HG02973 (cell line): ENCODE results near the gene TENM3.

Source experiments
- ATAC-seq: cut with Tn5 transposase; IDR thresholded peaks from one replicate; pipeline ENCODE4 v1.9.1; 2021; ENCODE audit warnings: moderate library complexity; ENCODE audit not compliant: unreplicated experiment

Gene TENM3

GRCh38 chr4:182324282-182324681, 81.1 kb downstream of the TENM3 start:
- no peak for ATAC-seq

GRCh38 chr4:182325397-182325796, 82.2 kb downstream of the TENM3 start:
- ATAC-seq, result no peak

DNA sequence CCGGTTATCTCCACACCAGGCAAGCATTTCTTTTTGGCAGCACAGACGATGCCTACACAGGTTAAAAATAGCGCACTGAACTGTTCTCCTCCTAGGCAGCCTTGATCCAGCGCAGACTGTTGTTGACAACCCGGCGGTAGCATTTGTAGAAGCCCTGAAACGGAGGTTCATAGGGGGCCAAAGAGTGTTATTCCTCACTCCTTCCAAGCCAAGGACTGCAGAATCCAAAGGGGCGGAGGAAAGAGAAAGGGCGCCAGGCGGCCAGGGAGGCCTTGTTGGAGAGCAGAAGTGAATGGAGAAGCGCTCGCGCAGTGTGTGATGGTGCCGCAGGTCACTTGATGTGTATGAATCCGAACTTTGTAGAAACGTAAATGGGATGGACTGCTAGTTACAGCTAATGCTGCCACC, 82.7 kb downstream of the TENM3 start:
- ATAC-seq, result no peak

DNA sequence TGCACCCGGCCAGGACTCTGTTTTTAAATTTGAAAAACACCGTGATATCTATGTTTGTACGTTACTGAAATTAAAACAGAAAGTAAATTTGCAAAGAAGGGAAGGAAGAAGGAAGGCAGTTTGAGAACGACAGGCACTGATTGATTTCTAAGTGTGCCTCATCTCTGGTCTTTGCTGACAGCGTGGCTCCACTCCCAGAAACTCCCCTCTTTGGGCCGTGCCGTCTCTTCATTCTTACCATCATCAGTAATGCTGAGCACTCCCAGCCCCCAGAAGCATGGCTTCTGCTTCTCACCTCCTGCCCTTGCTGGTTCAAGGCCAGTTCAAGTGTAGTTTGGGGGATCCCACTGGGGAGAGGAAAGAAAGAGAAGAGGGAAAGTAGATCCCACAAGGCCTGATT, 85.3 kb downstream of the TENM3 start:
- no peak for ATAC-seq

- ATAC-seq, result no peak
These were observed 94.2 kb downstream of the TENM3 start for GRCh38 chr4:182337366-182337765.

- ATAC-seq, result no peak
These were observed 94.9 kb downstream of the TENM3 start for GRCh38 chr4:182338063-182338462.

DNA sequence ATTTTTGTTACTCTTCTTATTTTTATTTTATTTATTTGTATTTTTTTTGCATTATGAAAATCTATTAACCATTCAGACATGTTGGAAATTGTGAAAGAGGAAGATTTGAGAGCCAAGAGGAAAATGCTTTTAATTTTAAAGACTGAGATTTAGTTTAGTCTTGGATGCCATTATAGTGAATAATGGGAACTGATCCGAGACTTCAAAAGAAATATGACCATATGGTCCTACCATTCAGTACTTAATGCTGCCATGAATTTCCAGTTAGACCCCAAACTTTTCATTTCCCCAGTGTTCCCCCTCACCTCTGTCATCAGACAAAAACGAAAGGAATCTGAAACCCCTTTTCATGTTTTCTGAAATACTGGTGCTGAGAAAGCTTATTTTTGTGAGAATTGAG, 95.5 kb downstream of the TENM3 start:
- no peak for ATAC-seq

DNA sequence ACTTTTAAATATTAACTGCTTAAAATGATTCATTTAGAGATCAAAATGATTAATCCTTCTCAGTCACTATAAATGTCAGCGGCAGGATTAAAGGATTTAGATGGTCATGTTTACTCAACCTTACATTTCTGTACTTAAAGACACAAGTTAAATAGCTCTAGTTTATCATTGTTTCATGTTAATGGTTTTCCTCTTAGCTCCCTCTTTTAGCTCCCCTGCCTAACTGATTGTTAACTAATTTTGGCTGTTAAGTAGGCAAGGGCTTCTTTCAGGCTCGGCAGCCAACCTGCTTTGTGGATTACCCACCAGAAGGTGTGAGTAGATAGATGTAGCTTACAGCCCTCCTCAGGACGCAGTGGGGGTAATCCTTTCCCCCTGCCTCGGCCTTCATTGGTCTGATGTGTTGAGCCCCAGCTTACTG, 96.0 kb downstream of the TENM3 start:
- ATAC-seq, result no peak

DNA sequence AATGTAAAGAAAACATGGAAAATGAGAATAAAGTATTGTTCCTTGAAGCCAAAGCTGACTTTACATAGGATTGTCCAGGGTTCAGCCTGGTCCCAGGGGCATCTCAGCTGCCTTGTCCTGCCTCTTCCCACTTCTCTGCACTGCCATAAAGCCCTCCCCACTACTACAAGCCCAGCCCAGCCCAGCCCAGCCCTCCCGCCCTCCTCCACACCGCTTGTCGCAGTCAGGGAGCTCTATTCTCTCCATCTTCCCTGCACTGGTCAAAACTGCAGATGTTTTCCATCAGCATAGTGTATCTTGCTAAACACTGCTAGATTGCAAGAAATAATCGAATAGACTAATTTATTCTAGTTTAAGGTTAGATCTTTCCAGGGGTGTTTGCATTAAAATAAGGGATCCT, 100.3 kb downstream of the TENM3 start:
- ATAC-seq, result no peak

- ATAC-seq, result no peak
These were observed 101.8 kb downstream of the TENM3 start for GRCh38 chr4:182344968-182345367.

GRCh38 chr4:182346250-182346649, 103.0 kb downstream of the TENM3 start:
- ATAC-seq, result no peak

- no peak for ATAC-seq
These were observed 103.6 kb downstream of the TENM3 start for GRCh38 chr4:182346675-182347375.

DNA sequence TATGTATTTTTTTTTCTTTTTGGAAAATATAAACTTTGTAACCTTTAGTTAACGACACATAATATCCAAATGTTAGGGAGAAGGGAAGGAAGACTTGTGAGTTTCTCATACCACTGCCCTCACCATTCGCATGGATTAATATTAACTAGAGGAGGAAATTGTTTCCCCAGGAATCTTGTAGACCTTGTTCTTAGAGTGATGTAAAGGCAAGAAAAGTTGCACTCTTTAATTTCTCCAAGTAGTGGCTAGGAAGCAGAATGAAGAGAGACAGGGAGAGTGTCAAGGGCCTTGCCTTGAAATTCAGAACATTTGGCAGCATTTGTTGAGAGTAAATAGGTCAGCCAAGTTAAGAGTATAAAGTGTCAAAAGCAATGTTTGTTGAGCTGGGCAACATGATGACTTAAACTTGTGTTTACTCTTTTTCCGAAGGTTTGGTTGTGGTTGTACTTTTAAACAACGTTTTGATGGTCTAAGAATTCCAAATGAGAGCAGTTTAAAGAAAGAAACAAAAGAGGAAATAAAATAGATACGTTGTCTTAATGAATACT, 105.7 kb downstream of the TENM3 start:
- ATAC-seq, result no peak

GRCh38 chr4:182350041-182350440, 106.8 kb downstream of the TENM3 start:
- no peak for ATAC-seq

DNA sequence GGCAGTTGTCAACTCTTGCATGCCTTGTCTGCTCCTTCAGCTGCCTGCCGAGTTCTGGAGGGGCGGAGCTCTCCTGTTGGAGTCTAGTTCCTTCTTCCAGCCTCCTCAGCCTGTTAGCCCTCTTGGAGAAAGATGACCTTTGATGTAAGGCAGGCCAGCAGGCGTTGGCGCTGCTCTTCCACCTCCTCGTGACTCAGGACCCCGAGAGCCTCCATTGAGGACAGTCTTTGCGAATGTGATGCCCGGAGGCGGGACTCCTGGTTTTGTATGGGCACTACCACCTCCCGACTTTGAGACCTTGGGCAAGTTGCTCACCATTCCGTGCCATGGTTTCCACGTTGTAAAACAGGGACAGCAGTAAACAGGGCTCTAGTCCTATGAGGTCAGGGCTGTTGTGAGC, 108.3 kb downstream of the TENM3 start:
- no peak for ATAC-seq

DNA sequence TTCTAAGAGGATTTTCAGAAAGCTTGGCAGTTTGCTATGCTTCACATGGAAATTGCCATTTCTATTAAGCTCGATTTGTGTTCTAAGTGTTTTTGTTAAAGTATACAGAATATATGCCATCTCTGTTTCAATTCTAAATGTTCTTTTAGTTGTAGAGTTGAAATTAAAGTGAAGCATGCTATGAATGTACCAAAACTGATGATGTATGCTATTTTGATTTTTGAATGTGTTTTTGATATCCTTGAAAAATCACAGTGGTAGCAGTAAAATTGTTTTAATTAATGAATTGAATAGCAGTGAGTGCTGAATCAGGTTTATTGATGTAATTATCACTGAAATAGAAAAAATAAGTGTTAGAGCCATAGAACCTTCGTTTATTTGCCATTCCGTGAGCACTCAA, 110.9 kb downstream of the TENM3 start:
- ATAC-seq, result no peak

- ATAC-seq, result no peak
These were observed 111.7 kb downstream of the TENM3 start for GRCh38 chr4:182354867-182355266.

DNA sequence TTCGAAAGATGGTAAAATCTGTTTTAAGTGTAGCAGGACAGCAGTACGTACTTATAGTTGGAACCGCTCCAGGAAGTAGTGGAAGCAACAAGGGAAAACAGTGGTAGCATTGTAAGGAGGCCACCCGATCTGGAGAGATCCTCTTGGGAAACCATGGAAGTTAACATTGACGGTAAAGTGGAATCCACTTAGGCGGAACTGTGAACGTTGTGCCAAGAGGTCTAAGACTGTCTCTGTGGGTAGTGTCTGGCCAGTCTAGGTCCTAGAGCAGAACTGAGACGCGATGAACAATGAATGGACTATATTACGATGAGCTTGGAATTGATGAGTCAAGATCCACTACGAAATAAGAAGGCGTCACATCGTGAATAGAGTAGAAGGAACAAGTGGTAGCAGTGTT, 124.0 kb downstream of the TENM3 start:
- no peak for ATAC-seq

GRCh38 chr4:182369211-182369610, 126.0 kb downstream of the TENM3 start:
- no peak for ATAC-seq

DNA sequence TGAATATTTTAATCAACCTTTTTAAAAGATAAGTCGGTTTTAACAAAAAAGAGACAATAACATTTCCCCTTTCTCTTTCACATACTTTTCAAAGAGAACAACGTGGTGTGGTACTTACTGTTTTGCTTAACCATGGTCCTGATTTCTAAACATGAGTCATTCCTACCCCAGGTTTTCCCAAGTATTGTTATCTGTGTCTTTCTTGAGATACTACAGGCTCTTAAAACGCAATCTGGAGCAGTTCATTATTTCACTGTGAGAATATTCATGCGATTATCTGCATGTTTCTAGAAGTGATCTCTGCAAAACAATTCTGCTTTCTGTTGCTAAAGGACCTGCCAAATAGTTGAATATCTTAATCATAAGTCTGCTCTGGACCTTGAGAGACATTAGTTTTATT, 127.3 kb downstream of the TENM3 start:
- no peak for ATAC-seq

DNA sequence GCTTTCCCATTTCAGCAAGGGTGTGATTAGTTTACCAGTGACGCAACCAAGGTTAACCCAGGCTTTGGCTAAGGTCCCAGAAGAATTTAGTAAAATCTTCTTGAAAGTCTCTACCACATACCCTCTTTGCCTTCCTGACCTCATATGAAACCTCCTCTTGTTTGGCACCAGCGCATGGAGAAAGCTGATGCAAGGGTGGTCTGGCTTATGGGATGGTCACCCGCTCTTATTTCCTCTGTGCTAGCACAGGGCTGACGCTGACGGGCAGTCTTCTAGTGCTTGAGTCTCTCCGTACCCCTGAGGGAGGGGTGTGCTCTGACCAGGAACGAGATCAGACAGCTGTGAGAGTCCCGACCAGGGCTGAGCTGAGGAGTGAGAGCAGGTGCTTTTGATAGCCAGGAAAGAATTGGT, 137.6 kb downstream of the TENM3 start:
- ATAC-seq, result no peak

- ATAC-seq, result no peak
These were observed 139.7 kb downstream of the TENM3 start for GRCh38 chr4:182382941-182383340.

- ATAC-seq, result no peak
These were observed 141.5 kb downstream of the TENM3 start for GRCh38 chr4:182384631-182385091.
